Memory B cell (primary cell): ENCODE measurements around the gene SGPL1.

Source experiments
- ATAC-seq: fragments of 150-1000 bp; cut with Tn5 transposase; 2 replicates; pipeline ENCODE4 v1.10.0; 2021; ENCODE audit warnings: low read depth, mild to moderate bottlenecking, moderate library complexity
- DNase-seq, 2 donors: peaks; one replicate each; pipeline ENCODE4 v3.0.0; 2022; ENCODE audit warnings: low spot score in 2 of 2
- H3K27ac Mint-ChIP-seq: one replicate; pipeline ENCODE4 v1.8.0; 2022; ENCODE audit warnings: mild to moderate bottlenecking, moderate library complexity, mixed read lengths
- H3K27me3 Mint-ChIP-seq: one replicate; pipeline ENCODE4 v1.8.0; 2022; ENCODE audit warnings: mixed read lengths
- H3K36me3 Mint-ChIP-seq: one replicate; pipeline ENCODE4 v1.8.0; 2022; ENCODE audit warnings: mild to moderate bottlenecking, mixed read lengths
- H3K4me1 Mint-ChIP-seq: one replicate; pipeline ENCODE4 v1.8.0; 2022; ENCODE audit warnings: mixed read lengths
- H3K4me3 Mint-ChIP-seq: one replicate; pipeline ENCODE4 v1.8.0; 2022; ENCODE audit warnings: mild to moderate bottlenecking, moderate library complexity, mixed read lengths
- H3K9me3 Mint-ChIP-seq: one replicate; pipeline ENCODE4 v1.8.0; 2022; ENCODE audit warnings: mixed read lengths

Gene SGPL1

DNA sequence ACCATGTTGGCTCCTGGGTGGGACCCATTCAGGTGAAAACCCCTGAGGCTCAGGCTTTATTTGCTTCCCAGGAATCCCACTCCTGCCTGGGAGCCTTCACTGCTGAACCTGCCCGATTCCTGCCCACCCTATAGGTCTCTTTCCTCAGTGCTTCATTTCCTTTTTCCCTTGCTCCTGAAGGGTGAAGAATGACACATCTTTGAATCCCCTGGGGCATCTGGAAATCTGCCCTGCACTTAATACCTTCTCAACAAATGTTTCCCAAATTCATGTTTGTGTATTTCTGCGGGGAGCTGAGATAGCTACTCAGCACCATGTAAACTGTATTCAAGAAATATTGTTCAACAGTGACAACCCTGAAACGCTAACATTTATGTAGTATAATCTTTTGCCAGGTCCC is 82.9 kb downstream of the SGPL1 start:
- peaks cover 4% of the 10 kb centered on the region for H3K27me3 Mint-ChIP-seq
- no peak for DNase-seq
- no peak overlapping the region for H3K27ac Mint-ChIP-seq
- no peaks in the 10 kb centered on the region for H3K36me3 Mint-ChIP-seq
- ATAC-seq: no peak
- no peaks in the 10 kb centered on the region for H3K9me3 Mint-ChIP-seq
- H3K4me1 Mint-ChIP-seq: no peaks in the 10 kb centered on the region
- H3K4me3 Mint-ChIP-seq: no peak overlapping the region

DNA sequence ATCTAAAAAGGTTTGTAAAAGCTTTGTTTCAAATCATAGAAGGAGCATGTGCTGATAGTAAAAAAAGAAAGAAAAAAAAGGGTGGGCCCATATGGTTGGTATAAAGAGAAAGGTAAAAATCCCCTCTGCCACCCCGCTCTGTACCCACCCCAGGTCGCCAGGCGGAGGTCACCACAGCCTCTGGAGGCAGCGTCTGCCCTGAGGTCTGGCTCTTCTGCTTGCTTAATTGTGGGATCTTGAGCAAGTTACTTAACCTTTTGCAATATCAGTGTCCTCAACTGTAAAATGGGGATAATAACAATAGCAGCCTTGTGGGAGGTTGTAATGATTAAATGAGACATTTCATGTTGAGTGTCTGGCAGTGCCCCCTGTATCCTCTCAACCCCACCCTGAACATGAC is 83.3 kb downstream of the SGPL1 start:
- H3K4me3 Mint-ChIP-seq: no peak overlapping the region
- ATAC-seq: no peak
- H3K36me3 Mint-ChIP-seq: no peaks in the 10 kb centered on the region
- H3K9me3 Mint-ChIP-seq: no peaks in the 10 kb centered on the region
- no peak overlapping the region for H3K27ac Mint-ChIP-seq
- no peak for DNase-seq
- H3K27me3 Mint-ChIP-seq: peaks cover 4% of the 10 kb centered on the region
- H3K4me1 Mint-ChIP-seq: no peaks in the 10 kb centered on the region

DNA sequence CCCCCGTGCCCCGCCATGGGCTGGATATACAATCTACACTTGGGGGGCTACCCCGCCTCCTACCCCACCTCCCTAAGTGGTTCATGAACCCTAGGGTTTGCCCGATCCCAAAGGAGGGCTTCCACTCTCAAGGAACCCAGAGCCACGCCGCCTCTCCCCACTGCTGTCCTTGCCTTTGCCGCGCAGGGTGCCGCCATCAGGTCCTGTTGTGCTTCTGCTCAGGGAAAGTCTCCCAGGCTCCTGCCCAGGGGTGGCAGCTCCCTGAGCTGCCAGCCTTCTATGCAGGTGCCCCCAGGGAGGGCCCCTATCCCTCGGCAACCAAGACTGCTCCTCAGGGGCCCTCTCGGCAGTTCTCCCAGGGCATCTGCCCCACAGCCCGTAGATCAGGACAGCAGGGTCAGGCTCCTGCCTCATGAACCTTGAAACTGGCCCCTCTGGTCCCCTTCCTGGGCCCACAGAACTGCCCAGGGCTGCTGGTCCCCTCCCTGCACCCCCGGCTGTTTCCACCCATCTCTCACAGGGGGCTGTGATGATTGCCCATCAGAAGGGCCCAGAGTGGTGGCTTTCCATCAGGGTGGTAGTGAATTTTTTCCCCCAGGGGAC is 85.6 kb downstream of the SGPL1 start:
- no peaks in the 10 kb centered on the region for H3K36me3 Mint-ChIP-seq
- DNase-seq (no peak), ATAC-seq (no peak)
- H3K27ac Mint-ChIP-seq: no peak overlapping the region
- no peaks in the 10 kb centered on the region for H3K4me1 Mint-ChIP-seq
- no peak overlapping the region for H3K4me3 Mint-ChIP-seq
- H3K9me3 Mint-ChIP-seq: no peaks in the 10 kb centered on the region
- H3K27me3 Mint-ChIP-seq: peaks cover 6% of the 10 kb centered on the region

DNA sequence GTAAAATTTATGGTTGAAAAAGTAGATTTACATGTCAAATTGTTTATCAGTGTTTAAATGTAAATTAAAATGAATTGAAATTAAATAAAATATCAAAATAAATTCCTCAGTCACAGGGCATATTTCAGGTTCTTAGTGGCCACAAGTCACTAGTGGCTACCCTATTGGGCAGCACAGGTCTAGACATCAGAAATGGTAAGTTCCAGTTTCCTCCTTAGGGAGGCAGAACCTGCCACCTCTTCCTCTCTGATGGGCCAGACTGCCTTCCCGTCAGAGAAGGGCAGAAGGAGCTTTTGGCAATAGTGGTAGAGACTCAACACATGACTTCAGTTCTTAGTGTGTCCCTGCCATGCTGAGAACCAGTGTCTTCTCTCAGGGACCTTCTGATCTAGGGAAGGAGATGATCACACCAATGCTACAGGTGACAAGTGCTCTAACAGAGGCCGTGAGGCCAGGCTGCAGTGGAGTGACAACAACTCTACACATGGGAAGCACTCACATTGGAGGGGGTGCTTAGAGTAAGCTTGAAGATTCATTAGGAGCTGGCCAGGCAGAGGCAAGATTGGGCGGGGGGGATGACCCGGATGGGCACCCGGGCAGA is 87.0 kb downstream of the SGPL1 start:
- ATAC-seq: no peak
- Mint-ChIP-seq H3K36me3 (no peaks in the 10 kb centered on the region), H3K4me1 (no peaks in the 10 kb centered on the region), H3K27me3 (peaks cover 7% of the 10 kb centered on the region), H3K4me3 (no peak overlapping the region), H3K27ac (no peak overlapping the region), H3K9me3 (no peaks in the 10 kb centered on the region)
- no peak for DNase-seq

DNA sequence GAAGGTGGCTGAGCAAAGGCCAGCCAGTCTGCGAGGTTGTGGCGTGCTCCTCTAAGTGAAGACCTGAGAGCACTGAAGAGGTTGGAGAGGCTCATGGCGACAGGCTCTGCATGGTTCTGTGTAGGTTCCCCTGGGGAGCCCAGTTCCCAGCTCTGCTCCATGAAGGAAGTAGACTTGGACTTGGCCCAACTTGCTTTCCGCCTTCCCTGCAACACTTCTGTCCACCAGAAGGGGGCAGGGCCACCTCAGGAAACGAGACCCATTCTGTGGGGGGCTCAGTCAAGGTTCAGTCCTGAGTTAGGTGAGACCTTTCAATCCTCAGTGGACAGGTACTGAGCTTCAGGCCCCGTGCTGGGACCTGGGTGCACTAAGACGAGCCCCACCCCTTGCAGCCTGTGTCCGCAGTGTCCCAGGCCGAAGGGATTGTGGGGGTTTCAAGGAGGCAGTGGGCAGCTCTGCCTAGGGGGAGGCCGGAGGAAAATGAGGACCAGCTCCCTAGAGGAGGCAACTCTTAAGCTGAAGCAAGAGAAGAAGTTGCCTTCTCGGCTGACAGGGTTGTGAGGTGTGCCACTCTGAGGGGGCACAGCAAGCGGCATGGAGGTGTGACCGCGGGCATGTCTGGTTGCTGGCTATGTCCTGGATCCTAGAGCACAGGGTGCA is 87.6 kb downstream of the SGPL1 start:
- no peak overlapping the region for H3K27ac Mint-ChIP-seq
- ATAC-seq: no peak
- H3K36me3 Mint-ChIP-seq: no peaks in the 10 kb centered on the region
- no peak overlapping the region for H3K4me3 Mint-ChIP-seq
- DNase-seq: no peak
- peaks cover 11% of the 10 kb centered on the region for H3K27me3 Mint-ChIP-seq
- H3K9me3 Mint-ChIP-seq: no peaks in the 10 kb centered on the region
- no peaks in the 10 kb centered on the region for H3K4me1 Mint-ChIP-seq

DNA sequence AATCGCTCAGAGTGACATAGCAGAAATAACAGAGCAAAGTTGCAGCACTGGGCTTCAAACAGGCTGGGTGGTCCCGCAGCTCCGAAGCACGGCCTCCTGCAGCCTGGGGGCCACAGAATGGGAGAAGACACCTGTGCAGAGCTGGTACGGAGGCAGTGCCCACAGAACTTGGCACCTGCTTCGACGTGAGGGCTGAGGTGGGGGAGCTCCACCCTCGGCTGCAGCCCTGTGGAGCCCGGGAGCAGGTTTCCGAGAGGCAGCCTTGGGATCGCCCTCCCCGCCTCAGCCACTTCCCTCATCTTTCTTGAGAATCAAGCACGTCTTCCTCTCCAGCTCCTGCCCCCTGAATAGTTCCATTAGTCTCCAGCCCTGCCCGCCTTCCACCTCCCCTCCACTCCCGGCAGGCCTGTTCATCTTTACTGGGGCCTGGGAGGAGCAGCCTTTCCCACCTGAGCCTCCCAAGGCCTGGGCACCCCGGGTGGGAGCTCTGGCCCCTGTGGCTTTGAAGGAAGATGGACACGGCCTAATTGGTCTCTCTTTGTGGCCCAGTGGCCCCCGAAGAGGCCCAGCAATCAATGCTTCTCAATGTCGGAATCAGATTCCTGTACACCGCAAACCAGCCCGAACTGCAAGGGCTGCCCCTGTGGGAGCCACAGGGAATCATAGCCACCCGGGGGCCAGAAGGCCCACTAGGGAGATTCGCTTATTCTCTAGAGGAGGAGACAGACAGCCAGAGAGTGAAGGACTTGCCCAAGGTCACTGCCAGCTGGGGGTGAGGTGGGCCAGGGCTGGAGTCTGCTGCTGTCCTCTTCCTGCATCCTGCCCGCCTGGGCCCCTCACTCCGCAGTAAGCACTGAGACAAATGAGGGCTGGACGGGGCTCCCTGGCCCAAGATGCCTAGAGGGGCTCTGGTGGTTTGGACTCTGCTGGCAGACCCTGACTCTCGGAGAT is 89.6 kb downstream of the SGPL1 start:
- no peaks in the 10 kb centered on the region for H3K9me3 Mint-ChIP-seq
- no peaks in the 10 kb centered on the region for H3K4me1 Mint-ChIP-seq
- no peak overlapping the region for H3K27ac Mint-ChIP-seq
- H3K36me3 Mint-ChIP-seq: no peaks in the 10 kb centered on the region
- peaks cover 14% of the 10 kb centered on the region for H3K27me3 Mint-ChIP-seq
- no peak for DNase-seq
- no peak for ATAC-seq
- H3K4me3 Mint-ChIP-seq: no peak overlapping the region

DNA sequence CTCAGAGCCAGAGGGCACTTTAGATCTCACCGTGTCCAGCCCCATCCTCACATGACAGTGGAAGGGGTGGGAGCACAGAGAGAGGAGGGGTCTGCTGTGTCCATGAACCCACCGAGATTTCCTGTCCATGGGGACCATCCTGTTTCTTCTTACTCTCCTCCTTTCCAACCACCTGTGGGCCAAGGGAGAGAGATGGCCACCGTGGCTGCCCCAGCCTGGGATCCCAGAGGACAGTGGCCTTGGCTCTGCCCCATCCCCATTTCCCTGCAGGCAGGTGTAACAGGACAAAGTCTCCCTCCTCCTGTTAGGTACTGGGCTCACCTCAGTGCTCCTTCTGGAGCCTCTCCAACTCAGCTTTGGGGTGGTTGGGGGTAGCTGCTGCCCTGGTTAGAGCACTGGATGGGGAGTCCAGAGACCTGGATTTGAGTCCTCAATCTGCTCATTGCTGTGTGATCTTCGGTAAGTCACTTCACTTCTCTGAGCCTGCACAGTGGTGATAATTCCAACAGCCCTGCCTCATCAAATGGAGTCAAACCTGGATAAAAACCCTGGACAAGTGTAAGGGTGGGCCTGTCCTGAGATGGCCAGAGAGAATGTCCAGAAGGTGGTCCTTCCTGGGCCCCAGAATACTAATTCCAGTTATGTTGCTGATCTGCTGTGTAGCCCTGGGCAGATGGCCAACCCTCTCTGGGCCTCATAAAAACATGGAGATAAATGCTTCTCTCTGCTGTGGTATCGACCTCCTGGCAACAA is 90.5 kb downstream of the SGPL1 start:
- peaks cover 14% of the 10 kb centered on the region for H3K27me3 Mint-ChIP-seq
- no peak for DNase-seq
- ATAC-seq: no peak
- no peaks in the 10 kb centered on the region for H3K4me1 Mint-ChIP-seq
- no peaks in the 10 kb centered on the region for H3K36me3 Mint-ChIP-seq
- no peaks in the 10 kb centered on the region for H3K9me3 Mint-ChIP-seq
- no peak overlapping the region for H3K4me3 Mint-ChIP-seq
- no peak overlapping the region for H3K27ac Mint-ChIP-seq

DNA sequence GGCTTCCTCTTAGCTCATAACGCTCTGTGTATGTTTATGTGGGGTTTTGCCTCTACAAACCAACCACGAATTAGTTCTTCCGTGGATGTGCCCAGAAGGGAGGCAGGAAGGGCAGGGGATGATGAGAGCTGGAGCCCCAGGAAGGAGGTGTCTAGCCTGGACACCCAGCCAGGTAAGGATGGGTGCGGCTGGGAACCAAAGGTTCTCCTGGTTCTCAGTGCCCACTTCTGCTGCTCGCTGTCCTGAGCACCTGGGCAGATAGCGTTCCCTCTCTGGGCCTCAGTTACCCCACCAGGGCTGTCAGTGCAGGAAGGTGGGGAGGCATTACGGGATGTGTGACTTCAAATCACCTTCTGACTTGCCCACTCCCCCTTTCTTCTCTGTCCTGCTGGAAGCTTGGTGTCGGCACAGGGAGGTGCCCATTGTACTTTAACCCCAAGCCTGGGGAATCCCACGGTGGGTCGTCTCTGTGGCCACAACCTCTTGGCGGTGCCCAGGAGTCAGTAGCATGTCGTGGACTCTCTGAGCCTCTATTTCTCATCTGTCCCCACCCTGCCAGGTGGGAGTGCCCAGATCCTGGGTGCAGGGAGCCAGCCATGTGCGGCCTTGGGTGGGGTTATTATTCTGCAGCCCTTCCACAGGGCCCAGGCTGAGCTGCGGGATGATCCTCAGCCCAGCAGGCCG is 91.3 kb downstream of the SGPL1 start:
- no peak for DNase-seq
- H3K27me3 Mint-ChIP-seq: peaks cover 14% of the 10 kb centered on the region

DNA sequence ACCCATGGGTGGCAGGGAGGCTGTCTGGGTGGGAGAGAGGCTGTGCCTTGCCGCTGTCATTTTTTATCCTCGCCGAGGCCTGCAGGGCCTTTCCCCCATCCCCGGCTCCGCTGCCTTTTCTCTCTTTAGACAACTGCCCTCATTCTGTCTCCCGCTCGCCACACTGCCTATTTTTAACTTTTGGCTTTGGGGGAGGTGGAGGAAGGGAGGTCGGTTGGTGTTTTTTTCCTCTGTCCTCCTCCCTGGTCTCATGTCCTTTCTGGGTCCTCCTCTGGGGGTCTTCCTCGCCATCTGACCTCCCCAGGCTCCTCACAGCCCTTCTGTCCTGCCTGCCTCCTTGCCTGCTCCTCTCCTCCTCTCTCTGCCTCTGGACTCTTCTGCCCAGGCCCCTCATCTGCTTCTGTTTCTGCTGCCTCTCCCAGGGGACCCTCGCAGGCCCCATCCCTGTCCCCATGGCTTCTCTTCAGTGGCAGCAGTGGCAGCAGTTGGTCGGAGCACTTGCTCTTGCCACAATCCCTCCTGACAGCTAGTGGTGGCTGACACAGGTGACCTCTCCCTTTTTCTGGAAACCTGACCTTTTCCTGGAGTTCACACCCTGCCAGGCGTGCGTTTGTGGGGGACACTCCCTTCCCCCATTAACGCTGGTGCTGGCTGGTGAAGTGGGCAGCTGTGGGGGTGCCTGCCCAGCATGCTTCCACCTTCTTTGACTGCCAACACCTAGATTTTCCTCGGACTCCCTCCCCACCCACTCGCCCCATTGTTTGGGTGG is 92.1 kb downstream of the SGPL1 start:
- no peak overlapping the region for H3K27ac Mint-ChIP-seq

More for the DNA sequence above, 91.3 kb downstream of the SGPL1 start:
- peaks cover 2% of the 10 kb centered on the region for H3K9me3 Mint-ChIP-seq
- H3K4me3 Mint-ChIP-seq: no peak overlapping the region
- no peaks in the 10 kb centered on the region for H3K4me1 Mint-ChIP-seq
- no peaks in the 10 kb centered on the region for H3K36me3 Mint-ChIP-seq
- no peak for ATAC-seq
- no peak overlapping the region for H3K27ac Mint-ChIP-seq

DNA sequence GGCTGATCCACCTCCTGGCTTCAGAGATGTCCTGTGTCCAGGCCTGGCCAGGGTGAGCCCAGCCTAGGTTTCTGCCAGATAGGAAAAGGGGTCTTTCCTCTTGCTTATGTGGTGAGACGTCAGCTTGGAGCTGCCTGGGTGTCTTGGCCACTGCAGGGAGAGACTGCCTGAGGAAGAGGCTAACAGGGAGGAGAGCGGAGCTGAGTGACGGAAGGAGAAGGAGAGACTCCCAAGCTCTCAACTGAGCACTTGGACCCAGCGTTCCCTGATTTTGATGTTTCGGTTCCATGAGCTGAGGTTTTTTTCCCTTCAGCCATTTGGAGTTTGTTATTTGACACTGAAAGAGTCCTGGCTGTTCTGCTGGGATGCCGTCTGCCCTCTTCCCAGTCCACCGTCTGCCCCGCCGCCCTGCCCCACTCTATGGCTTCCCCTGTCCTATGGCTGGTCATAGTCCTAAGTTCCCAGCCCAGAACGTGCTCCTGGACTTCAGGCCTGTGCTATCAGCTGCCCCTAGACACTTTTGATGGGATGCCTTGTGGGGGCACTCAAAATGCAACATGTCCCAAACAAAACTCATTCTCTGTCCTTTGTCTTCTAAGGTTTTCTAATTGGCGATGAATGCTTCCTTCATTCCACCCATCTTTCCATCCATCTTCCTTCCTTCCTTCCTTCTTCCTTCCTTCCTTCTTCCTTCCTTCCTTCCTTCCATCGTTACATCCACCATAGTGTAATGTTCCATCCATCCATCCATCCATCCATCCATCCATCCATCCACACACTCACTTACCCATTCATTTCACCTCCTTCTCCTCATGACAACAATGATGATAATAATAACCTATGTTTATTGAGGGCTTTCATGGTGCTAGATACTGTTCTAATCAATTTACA is 92.9 kb downstream of the SGPL1 start:
- H3K27ac Mint-ChIP-seq: no peak overlapping the region
- DNase-seq (no peak), ATAC-seq (no peak)
- peaks cover 2% of the 10 kb centered on the region for H3K36me3 Mint-ChIP-seq
- H3K9me3 Mint-ChIP-seq: peaks cover 4% of the 10 kb centered on the region
- no peaks in the 10 kb centered on the region for H3K4me1 Mint-ChIP-seq
- no peak overlapping the region for H3K4me3 Mint-ChIP-seq
- H3K27me3 Mint-ChIP-seq: peaks cover 14% of the 10 kb centered on the region

More for the DNA sequence above, 92.1 kb downstream of the SGPL1 start:
- peaks cover 2% of the 10 kb centered on the region for H3K9me3 Mint-ChIP-seq
- DNase-seq (no peak), ATAC-seq (no peak)
- H3K4me1 Mint-ChIP-seq: no peaks in the 10 kb centered on the region
- peaks cover 14% of the 10 kb centered on the region for H3K27me3 Mint-ChIP-seq
- H3K4me3 Mint-ChIP-seq: no peak overlapping the region
- no peaks in the 10 kb centered on the region for H3K36me3 Mint-ChIP-seq

DNA sequence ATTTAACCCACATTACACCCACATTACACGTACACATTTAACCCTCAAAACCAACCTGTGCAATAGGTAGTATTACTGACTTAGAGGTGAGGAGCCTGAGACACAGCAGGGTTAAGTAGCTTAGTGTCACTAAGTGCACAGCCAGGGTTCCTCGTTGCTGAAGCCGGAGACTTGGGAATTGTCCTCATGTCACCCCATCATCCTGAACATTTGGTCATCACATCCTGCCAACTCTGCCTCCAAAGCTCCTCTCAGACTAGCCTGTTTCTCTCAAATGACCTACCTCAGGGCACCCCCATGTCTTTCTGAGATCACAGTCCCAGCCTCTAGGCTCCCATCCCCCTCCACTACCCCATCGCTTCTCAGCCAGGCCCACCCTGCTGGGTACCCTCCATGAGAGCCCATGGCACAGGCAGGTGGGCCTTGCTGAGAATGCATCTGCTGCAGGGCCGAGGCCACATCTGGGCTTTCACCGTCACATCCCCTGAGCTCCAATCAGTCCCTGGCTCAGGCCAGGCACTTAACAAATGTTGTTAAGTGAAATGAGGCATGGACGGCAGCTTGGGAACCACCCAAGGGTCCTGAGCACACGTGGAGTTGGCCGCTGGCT is 93.7 kb downstream of the SGPL1 start:
- no peak for DNase-seq
- ATAC-seq: no peak

More for the DNA sequence above, 93.7 kb downstream of the SGPL1 start:
- peaks cover 14% of the 10 kb centered on the region for H3K27me3 Mint-ChIP-seq
- H3K9me3 Mint-ChIP-seq: peaks cover 4% of the 10 kb centered on the region
- H3K4me1 Mint-ChIP-seq: no peaks in the 10 kb centered on the region
- H3K4me3 Mint-ChIP-seq: no peak overlapping the region
- no peak overlapping the region for H3K27ac Mint-ChIP-seq
- H3K36me3 Mint-ChIP-seq: peaks cover 2% of the 10 kb centered on the region
